MM.1S (cell line): Measurements from ENCODE around the gene CDCA5.
A peak's percentile ranks its signal among the peaks of the same experiment; 100 is the strongest.
"Not testable (repeated sequence)": the region's sequence is repeated elsewhere in the genome, so short reads cannot be mapped to it uniquely, and the experiment has no call there.

Source experiments
- DNase-seq: peaks from one replicate; pipeline ENCODE4 v3.0.0-alpha.2; 2015
- H2AFZ ChIP-seq: fragments of 300-600 bp; sonication (generic); 2 replicates; pipeline ENCODE4 v1.6.0; 2016; ENCODE audit warnings: antibody characterized with exemption, low read length
- H3F3A ChIP-seq: fragments of 300-600 bp; sonication (generic); 2 replicates; pipeline ENCODE4 v1.6.1; 2016; ENCODE audit warnings: mild to moderate bottlenecking, antibody characterized with exemption, low read length, moderate library complexity, mixed read lengths; ENCODE audit not compliant: insufficient read depth
- H3K27ac ChIP-seq: fragments of 300-600 bp; sonication (generic); 2 replicates; pipeline ENCODE4 v1.5.1; 2016; ENCODE audit warnings: mild to moderate bottlenecking, low read length
- H3K27me3 ChIP-seq: fragments of 300-600 bp; sonication (generic); replicated peaks from 2 replicates; pipeline ENCODE4 v1.6.0; 2016; ENCODE audit warnings: low read length; ENCODE audit not compliant: insufficient read depth
- H3K36me3 ChIP-seq: fragments of 300-600 bp; sonication (generic); replicated peaks from 2 replicates; pipeline ENCODE4 v1.6.1; 2016; ENCODE audit warnings: mild to moderate bottlenecking, low read length, mixed read lengths; ENCODE audit not compliant: insufficient read depth
- H3K4me1 ChIP-seq: fragments of 300-600 bp; sonication (generic); 2 replicates; pipeline ENCODE4 v1.6.1; 2016; ENCODE audit warnings: low read length, mixed read lengths
- H3K4me2 ChIP-seq: fragments of 300-600 bp; sonication (generic); 2 replicates; pipeline ENCODE4 v1.6.0; 2016; ENCODE audit warnings: low read depth, low read length
- H3K4me3 ChIP-seq: fragments of 300-600 bp; sonication (generic); 2 replicates; pipeline ENCODE4 v1.5.1; 2016; ENCODE audit warnings: low read length, mixed read lengths
- H3K79me2 ChIP-seq: fragments of 300-600 bp; sonication (generic); 2 replicates; pipeline ENCODE4 v1.6.1; 2016; ENCODE audit warnings: mixed run types, low read length, mixed read lengths
- H3K9ac ChIP-seq: fragments of 300-600 bp; sonication (generic); 2 replicates; pipeline ENCODE4 v1.6.1; 2016; ENCODE audit warnings: low read length, mixed read lengths
- H3K9me2 ChIP-seq: fragments of 300-600 bp; sonication (generic); replicated peaks from 2 replicates; pipeline ENCODE4 v1.6.1; 2016; ENCODE audit warnings: mild to moderate bottlenecking, low read length, mixed read lengths; ENCODE audit not compliant: insufficient read depth
- H3K9me3 ChIP-seq: fragments of 300-600 bp; sonication (generic); replicated peaks from 2 replicates; pipeline ENCODE4 v1.6.1; 2016; ENCODE audit warnings: mild to moderate bottlenecking, low read length, mixed read lengths; ENCODE audit not compliant: insufficient read depth
- H4K20me1 ChIP-seq: fragments of 300-600 bp; sonication (generic); 2 replicates; pipeline ENCODE4 v1.6.1; 2016; ENCODE audit warnings: mild to moderate bottlenecking, low read length, moderate library complexity, mixed read lengths; ENCODE audit not compliant: insufficient read depth
- EZH2 ChIP-seq: fragments of 300-600 bp; sonication (generic); optimal IDR thresholded peaks from 2 replicates; pipeline ENCODE3; 2017; ENCODE audit warnings: low read depth, mild to moderate bottlenecking, antibody characterized with exemption, low read length, mixed read lengths
- EZH2phosphoT487 ChIP-seq: fragments of 300-600 bp; sonication (generic); IDR thresholded peaks from 2 replicates; pipeline ENCODE4 v1.6.1; 2018; ENCODE audit warnings: antibody characterized with exemption, low read length
- TF ChIP-seq, protein P1 (sequence below): fragments of 300-600 bp; sonication (generic); IDR thresholded peaks from 2 replicates; pipeline ENCODE4 v1.5.1; 2016; ENCODE audit warnings: antibody characterized with exemption, low read length, mixed read lengths

CDCA5 gene

DNA sequence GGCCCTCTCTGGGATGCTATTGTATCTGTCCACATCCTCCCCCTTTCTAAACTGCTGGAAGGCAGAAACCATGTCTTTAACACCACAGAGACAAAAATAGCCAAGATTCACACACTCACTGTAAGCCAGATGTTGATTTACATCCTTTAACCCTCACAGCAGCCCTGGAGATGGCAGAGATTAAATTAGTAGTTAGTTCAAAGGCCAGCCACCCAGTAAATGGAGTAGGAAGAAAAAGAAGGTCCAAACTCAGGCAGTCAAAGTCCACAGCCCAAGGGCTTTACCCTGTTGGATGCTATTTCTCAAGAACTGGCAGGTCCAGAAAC is 35.8 kb upstream of the CDCA5 start:
- no peaks in the 10 kb centered on the region for H3K9me2 ChIP-seq
- no peak overlapping the region for H3K4me2 ChIP-seq
- H3K4me3 ChIP-seq: no peak overlapping the region
- no peaks in the 10 kb centered on the region for H3K9me3 ChIP-seq
- H4K20me1 ChIP-seq: no peaks in the 10 kb centered on the region
- H3K27ac ChIP-seq: peak overlapping the region; percentile 18; the same call in 1 of the 2 replicates
- DNase-seq: no peak
- peaks cover 46% of the 10 kb centered on the region for H3F3A ChIP-seq
- no peak overlapping the region for H3K9ac ChIP-seq
- peaks cover 8% of the 10 kb centered on the region for H3K36me3 ChIP-seq
- no peak overlapping the region for H2AFZ ChIP-seq
- no peaks in the 10 kb centered on the region for H3K27me3 ChIP-seq
- peaks cover 71% of the 10 kb centered on the region for H3K79me2 ChIP-seq
- TF ChIP-seq EZH2 (no peak), EZH2phosphoT487 (no peak)
- TF ChIP-seq, protein P1, sequence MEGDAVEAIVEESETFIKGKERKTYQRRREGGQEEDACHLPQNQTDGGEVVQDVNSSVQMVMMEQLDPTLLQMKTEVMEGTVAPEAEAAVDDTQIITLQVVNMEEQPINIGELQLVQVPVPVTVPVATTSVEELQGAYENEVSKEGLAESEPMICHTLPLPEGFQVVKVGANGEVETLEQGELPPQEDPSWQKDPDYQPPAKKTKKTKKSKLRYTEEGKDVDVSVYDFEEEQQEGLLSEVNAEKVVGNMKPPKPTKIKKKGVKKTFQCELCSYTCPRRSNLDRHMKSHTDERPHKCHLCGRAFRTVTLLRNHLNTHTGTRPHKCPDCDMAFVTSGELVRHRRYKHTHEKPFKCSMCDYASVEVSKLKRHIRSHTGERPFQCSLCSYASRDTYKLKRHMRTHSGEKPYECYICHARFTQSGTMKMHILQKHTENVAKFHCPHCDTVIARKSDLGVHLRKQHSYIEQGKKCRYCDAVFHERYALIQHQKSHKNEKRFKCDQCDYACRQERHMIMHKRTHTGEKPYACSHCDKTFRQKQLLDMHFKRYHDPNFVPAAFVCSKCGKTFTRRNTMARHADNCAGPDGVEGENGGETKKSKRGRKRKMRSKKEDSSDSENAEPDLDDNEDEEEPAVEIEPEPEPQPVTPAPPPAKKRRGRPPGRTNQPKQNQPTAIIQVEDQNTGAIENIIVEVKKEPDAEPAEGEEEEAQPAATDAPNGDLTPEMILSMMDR: no peak
- H3K4me1 ChIP-seq: peaks cover 30% of the 10 kb centered on the region

DNA sequence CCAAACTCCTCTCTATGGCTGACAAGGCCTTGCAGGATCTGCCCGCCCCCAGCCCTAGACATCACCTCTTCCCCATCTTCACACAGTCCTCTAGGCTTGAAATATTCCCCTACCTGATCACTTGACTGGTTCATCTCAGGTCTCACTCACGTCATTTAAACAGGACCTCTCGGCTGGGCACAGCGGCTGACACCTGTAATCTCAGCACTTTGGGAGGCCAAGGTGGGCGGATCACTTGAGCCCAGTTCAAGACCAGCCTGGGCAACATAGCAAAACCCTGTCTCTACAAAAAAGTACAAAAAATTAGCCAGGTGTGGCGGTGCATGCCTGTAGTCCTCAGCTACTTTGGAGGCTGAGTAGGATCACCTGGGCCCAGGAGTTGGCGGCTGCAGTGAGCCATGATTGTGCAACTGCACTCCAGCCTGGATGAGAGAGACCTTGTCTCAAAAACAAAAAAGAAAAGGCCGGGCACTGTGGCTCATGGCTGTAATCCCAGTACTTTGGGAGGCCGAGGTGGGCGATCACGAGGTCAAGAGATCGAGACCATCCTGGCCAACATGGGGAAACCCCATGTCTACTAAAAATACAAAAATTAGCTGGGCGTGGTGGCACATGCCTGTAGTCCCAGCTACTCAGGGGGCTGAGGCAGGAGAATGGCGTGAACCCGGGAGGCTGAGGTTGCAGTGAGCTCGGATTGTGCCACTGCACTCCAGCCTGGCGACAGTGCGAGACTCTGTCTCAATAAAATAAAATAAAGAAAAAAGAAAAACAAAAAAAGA is 35.2 kb upstream of the CDCA5 start:
- H3K9ac ChIP-seq, H3K36me3 ChIP-seq, DNase-seq, H3K4me3 ChIP-seq, H2AFZ ChIP-seq, H4K20me1 ChIP-seq, H3K9me3 ChIP-seq, H3K27me3 ChIP-seq, H3K4me2 ChIP-seq, H3K9me2 ChIP-seq: not testable (repeated sequence)
- Histone ChIP-seq H3K4me1 (peaks cover 30% of the 10 kb centered on the region), H3F3A (peaks cover 41% of the 10 kb centered on the region), H3K27ac (peak overlapping the region; percentile 18; the same call in 1 of the 2 replicates), H3K79me2 (peaks cover 66% of the 10 kb centered on the region)

DNA sequence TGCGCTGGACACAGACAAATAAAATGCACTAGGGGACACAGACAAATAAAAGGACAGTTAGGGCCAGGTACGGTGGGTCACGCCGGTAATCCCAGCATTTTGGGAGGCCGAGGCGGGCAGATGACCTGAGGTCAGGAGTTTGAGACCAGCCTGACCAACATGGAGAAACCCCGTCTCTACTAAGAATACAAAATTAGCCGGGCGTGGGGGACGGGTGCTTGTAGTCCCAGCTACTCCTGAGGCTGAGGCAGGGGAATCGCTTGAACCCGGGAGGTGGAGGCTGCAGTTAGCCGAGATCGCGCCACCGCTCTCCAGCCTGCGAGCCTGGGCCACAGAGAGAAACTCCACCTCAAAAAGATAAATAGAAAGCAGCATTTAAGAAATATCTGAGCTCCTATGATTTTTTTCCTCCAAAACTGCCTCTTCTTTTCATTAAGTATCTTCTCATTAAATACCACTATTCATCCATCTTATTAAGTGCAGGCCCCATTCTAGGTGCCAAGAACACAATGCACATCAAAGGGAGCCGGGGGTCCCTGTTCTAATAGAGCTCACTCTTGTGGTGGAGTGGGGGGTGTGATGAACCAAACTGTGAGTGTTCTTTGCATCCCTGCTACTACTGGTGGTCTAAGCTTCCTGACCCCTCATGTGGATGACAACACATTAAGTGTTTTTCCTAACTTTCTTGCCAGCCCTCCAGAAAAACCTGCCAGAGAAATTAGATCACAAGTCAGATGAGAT is 34.4 kb upstream of the CDCA5 start:
- Histone ChIP-seq H3K27ac (peak overlapping the region; percentile 10; the same call in 1 of the 2 replicates), H4K20me1 (no peaks in the 10 kb centered on the region), H3K9me2 (no peaks in the 10 kb centered on the region), H3K36me3 (peaks cover 8% of the 10 kb centered on the region), H3K4me1 (peaks cover 31% of the 10 kb centered on the region), H3K9me3 (no peaks in the 10 kb centered on the region), H3K4me2 (no peak overlapping the region), H3K79me2 (peaks cover 58% of the 10 kb centered on the region), H3K9ac (no peak overlapping the region), H3F3A (peaks cover 41% of the 10 kb centered on the region), H2AFZ (no peak overlapping the region), H3K27me3 (no peaks in the 10 kb centered on the region), H3K4me3 (no peak overlapping the region)
- TF ChIP-seq EZH2 (no peak), EZH2phosphoT487 (no peak)
- TF ChIP-seq, protein P1: no peak
- no peak for DNase-seq
